ENCODE results near the gene MORC1.

Gene MORC1

DNA sequence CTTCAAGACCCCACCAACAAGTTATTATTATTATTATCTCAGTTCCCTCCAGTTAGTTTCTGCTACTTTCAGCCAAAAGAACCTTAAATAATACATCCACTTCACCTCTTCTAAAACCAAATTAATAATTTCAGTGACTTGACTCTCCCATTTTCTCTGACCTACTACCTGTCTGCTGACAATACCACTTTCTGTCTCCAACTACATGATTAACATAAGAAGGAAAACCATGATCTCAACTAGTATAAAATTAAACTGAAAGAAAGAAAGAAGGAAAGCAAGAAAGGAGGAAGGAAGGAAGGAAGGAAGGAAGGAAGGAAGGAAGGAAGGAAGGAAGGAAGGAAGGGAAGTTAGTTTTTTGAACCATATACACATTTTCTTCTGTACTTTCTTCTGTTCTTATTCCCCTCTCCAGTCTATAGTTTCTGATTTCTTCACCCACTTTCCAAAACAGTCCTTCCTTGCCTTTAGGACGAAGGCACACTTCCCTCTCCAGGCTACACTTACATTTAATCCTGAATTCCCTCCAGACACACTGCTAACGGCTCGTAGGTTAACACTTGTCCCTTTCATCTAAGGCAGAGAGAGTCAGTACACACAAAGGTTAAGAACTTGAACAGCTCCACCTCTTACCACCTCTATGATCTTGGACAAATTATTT lies 84.8 kb downstream of the MORC1 start:
- H3K4me2 ChIP-seq (ENCODE audit: low read length) = no peak overlapping the region
- H3K4me1 ChIP-seq (ENCODE audit: low read length) = no peaks in the 10 kb centered on the region
- H2AFZ ChIP-seq (ENCODE audit: low read depth, low read length) = no peak overlapping the region
- H4K20me1 ChIP-seq (ENCODE audit: insufficient read depth, low read length) = no peaks in the 10 kb centered on the region
- no peak overlapping the region for H3K4me3 ChIP-seq (ENCODE audit: low read length)
- H3K27me3 ChIP-seq (ENCODE audit: low read depth, low read length) = peaks cover 9% of the 10 kb centered on the region
- H3K79me2 ChIP-seq (ENCODE audit: low read length) = no peaks in the 10 kb centered on the region
- H3K36me3 ChIP-seq (replicated peaks; ENCODE audit: low read depth, low read length) = no peaks in the 10 kb centered on the region
- H3K9ac ChIP-seq (ENCODE audit: low read length) = no peak overlapping the region
- no peak overlapping the region for H3K27ac ChIP-seq (ENCODE audit: low read length)
- H3K9me3 ChIP-seq (ENCODE audit: insufficient read depth, low read length) = no peaks in the 10 kb centered on the region
- no peak for TF ChIP-seq EZH2phosphoT487 (IDR thresholded peaks at IDR 0.05; ENCODE audit: low read depth)
- TF ChIP-seq, protein P1, sequence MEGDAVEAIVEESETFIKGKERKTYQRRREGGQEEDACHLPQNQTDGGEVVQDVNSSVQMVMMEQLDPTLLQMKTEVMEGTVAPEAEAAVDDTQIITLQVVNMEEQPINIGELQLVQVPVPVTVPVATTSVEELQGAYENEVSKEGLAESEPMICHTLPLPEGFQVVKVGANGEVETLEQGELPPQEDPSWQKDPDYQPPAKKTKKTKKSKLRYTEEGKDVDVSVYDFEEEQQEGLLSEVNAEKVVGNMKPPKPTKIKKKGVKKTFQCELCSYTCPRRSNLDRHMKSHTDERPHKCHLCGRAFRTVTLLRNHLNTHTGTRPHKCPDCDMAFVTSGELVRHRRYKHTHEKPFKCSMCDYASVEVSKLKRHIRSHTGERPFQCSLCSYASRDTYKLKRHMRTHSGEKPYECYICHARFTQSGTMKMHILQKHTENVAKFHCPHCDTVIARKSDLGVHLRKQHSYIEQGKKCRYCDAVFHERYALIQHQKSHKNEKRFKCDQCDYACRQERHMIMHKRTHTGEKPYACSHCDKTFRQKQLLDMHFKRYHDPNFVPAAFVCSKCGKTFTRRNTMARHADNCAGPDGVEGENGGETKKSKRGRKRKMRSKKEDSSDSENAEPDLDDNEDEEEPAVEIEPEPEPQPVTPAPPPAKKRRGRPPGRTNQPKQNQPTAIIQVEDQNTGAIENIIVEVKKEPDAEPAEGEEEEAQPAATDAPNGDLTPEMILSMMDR (IDR thresholded peaks at IDR 0.05; ENCODE audit: low read depth, low read length) = no peak

DNA sequence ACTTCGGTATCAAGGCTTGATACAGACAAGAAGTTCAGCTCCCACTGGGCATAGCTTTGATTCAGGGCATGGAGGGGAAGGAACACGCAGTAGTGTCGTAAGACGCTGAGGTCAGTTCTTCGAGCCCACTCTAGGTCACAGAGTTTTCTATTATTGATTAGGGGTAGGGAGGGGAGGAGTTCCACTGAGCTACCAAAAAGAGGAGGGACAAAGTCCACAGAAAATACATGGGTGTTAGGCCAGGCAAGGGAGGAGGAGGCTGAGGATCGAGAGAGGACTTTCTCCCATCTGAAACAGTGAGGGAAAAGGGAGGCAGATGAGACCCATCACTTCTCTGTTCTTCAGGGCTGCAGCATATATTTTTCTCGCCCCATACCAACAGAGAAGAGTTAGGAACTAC lies 89.2 kb downstream of the MORC1 start:
- H4K20me1 ChIP-seq (ENCODE audit: insufficient read depth, low read length) = no peaks in the 10 kb centered on the region
- peaks cover 6% of the 10 kb centered on the region; the same call in 1 of the 2 replicates for H3K4me1 ChIP-seq (ENCODE audit: low read length)
- TF ChIP-seq, protein P1 (IDR thresholded peaks at IDR 0.05; ENCODE audit: low read depth, low read length) = no peak
- no peak for TF ChIP-seq EZH2phosphoT487 (IDR thresholded peaks at IDR 0.05; ENCODE audit: low read depth)
- H3K27ac ChIP-seq (ENCODE audit: low read length) = no peak overlapping the region
- no peak overlapping the region for H3K4me2 ChIP-seq (ENCODE audit: low read length)
- no peak overlapping the region for H2AFZ ChIP-seq (ENCODE audit: low read depth, low read length)
- H3K36me3 ChIP-seq (replicated peaks; ENCODE audit: low read depth, low read length) = no peaks in the 10 kb centered on the region
- no peaks in the 10 kb centered on the region for H3K79me2 ChIP-seq (ENCODE audit: low read length)
- peaks cover 3% of the 10 kb centered on the region for H3K27me3 ChIP-seq (ENCODE audit: low read depth, low read length)
- H3K9ac ChIP-seq (ENCODE audit: low read length) = no peak overlapping the region
- no peak overlapping the region for H3K4me3 ChIP-seq (ENCODE audit: low read length)
- H3K9me3 ChIP-seq (ENCODE audit: insufficient read depth, low read length) = no peaks in the 10 kb centered on the region

DNA sequence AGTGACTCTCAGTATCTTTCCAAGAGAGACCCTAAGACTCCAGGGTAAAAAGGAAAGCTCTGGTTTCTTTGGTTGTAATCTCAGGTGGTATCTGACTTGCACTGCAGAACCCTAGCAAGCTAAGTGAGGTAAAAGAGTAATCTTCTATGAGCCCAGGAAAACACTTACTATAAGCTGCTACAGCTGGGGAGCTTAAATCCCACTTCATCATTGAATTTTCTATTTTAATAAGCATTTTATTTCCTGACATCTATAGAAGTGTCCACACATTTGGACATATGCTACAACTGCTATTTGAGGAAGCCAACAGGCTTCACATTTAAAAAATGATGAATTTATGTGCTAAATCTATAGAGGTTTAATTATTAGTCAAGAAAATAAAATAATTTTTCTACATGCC lies 91.1 kb downstream of the MORC1 start:
- TF ChIP-seq EZH2phosphoT487 (IDR thresholded peaks at IDR 0.05; ENCODE audit: low read depth) = no peak
- TF ChIP-seq, protein P1 (IDR thresholded peaks at IDR 0.05; ENCODE audit: low read depth, low read length) = no peak
- Histone ChIP-seq H4K20me1 (ENCODE audit: insufficient read depth, low read length) (no peaks in the 10 kb centered on the region), H3K79me2 (ENCODE audit: low read length) (no peaks in the 10 kb centered on the region), H3K4me2 (ENCODE audit: low read length) (no peak overlapping the region), H3K9ac (ENCODE audit: low read length) (no peak overlapping the region), H3K27ac (ENCODE audit: low read length) (no peak overlapping the region), H3K4me1 (ENCODE audit: low read length) (peaks cover 6% of the 10 kb centered on the region; the same call in 1 of the 2 replicates), H3K27me3 (ENCODE audit: low read depth, low read length) (no peaks in the 10 kb centered on the region), H3K9me3 (ENCODE audit: insufficient read depth, low read length) (no peaks in the 10 kb centered on the region), H3K36me3 (replicated peaks; ENCODE audit: low read depth, low read length) (no peaks in the 10 kb centered on the region), H2AFZ (ENCODE audit: low read depth, low read length) (no peak overlapping the region), H3K4me3 (ENCODE audit: low read length) (no peak overlapping the region)

DNA sequence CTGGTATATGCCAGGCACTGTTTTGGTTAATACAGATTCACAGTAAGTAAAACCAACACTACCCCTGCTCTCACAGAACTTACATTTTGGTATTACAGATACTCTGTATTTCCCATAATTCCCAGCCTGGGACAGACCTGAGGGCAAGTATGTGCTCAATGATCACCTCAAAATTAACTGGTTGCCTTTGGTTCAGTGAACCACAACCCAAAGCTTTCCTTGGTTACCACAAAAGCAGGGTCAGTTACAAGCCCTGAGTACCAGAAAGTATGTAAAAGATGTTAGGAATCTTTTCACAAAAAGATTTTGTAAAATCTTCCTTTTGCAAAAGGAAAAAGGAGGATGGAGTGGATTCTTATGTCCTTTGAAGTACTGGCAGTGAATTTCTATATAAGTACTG lies 92.0 kb downstream of the MORC1 start:
- H3K27me3 ChIP-seq (ENCODE audit: low read depth, low read length) = no peaks in the 10 kb centered on the region
- H3K79me2 ChIP-seq (ENCODE audit: low read length) = no peaks in the 10 kb centered on the region
- no peak overlapping the region for H3K9ac ChIP-seq (ENCODE audit: low read length)
- H3K27ac ChIP-seq (ENCODE audit: low read length) = no peak overlapping the region
- no peaks in the 10 kb centered on the region for H3K36me3 ChIP-seq (replicated peaks; ENCODE audit: low read depth, low read length)
- no peak overlapping the region for H3K4me3 ChIP-seq (ENCODE audit: low read length)
- H3K4me1 ChIP-seq (ENCODE audit: low read length) = peaks cover 6% of the 10 kb centered on the region; the same call in 1 of the 2 replicates
- H4K20me1 ChIP-seq (ENCODE audit: insufficient read depth, low read length) = no peaks in the 10 kb centered on the region
- no peaks in the 10 kb centered on the region for H3K9me3 ChIP-seq (ENCODE audit: insufficient read depth, low read length)
- no peak overlapping the region for H3K4me2 ChIP-seq (ENCODE audit: low read length)
- TF ChIP-seq, protein P1 (IDR thresholded peaks at IDR 0.05; ENCODE audit: low read depth, low read length) = no peak
- TF ChIP-seq EZH2phosphoT487 (IDR thresholded peaks at IDR 0.05; ENCODE audit: low read depth) = no peak
- no peak overlapping the region for H2AFZ ChIP-seq (ENCODE audit: low read depth, low read length)

Data from OCI-LY3 (cell line).